Loucy (cell line): Measurements from ENCODE around the gene SLC7A8.

Experiments
- H2AFZ ChIP-seq: fragments of 200-600 bp; sonication (generic); 2 replicates; pipeline ENCODE4 v1.6.0; 2016; ENCODE audit warnings: antibody characterized with exemption, mild to moderate bottlenecking, low read length, moderate library complexity
- H3F3A ChIP-seq: fragments of 200-600 bp; 2 replicates; pipeline ENCODE4 v1.6.0; 2016; ENCODE audit warnings: antibody characterized with exemption, low read depth, mild to moderate bottlenecking
- H3K27me3 ChIP-seq: fragments of 200-600 bp; sonication (generic); 2 replicates; pipeline ENCODE4 v1.6.1; 2014; ENCODE audit warnings: low read length, mild to moderate bottlenecking; ENCODE audit not compliant: insufficient read depth, poor library complexity, severe bottlenecking
- H3K36me3 ChIP-seq: fragments of 200-600 bp; sonication (generic); 2 replicates; pipeline ENCODE4 v1.6.1; 2016; ENCODE audit warnings: low read length; ENCODE audit not compliant: insufficient read depth
- H3K4me1 ChIP-seq: fragments of 200-600 bp; sonication (generic); 2 replicates; pipeline ENCODE4 v1.5.1; 2014; ENCODE audit warnings: low read length, mild to moderate bottlenecking; ENCODE audit not compliant: insufficient read depth, poor library complexity, severe bottlenecking
- H3K4me2 ChIP-seq: fragments of 200-600 bp; sonication (generic); 2 replicates; pipeline ENCODE4 v1.6.0; 2014; ENCODE audit warnings: antibody characterized with exemption, low read length, low read depth, mild to moderate bottlenecking; ENCODE audit not compliant: poor library complexity, severe bottlenecking
- H3K4me3 ChIP-seq: fragments of 200-600 bp; sonication (generic); 2 replicates; pipeline ENCODE4 v1.5.1; 2014; ENCODE audit warnings: low read length, mild to moderate bottlenecking, mixed read lengths; ENCODE audit not compliant: poor library complexity, severe bottlenecking
- H3K79me2 ChIP-seq: fragments of 200-600 bp; sonication (generic); 2 replicates; pipeline ENCODE4 v1.6.1; 2014; ENCODE audit warnings: low read length; ENCODE audit not compliant: insufficient read depth
- H3K9ac ChIP-seq: fragments of 200-600 bp; sonication (generic); 2 replicates; pipeline ENCODE4 v1.6.0; 2014; ENCODE audit warnings: mild to moderate bottlenecking, low read depth, low read length, moderate library complexity; ENCODE audit not compliant: poor library complexity, severe bottlenecking
- H3K9me2 ChIP-seq: fragments of 200-600 bp; sonication (generic); replicated peaks from 2 replicates; pipeline ENCODE4 v1.6.1; 2016; ENCODE audit warnings: low read depth, low read length, mixed read lengths
- H3K9me3 ChIP-seq: fragments of 200-600 bp; sonication (generic); 2 replicates; pipeline ENCODE4 v1.6.1; 2014; ENCODE audit warnings: mild to moderate bottlenecking, antibody characterized with exemption, low read length, low read depth; ENCODE audit not compliant: insufficient read depth
- H4K20me1 ChIP-seq: fragments of 200-600 bp; sonication (generic); 2 replicates; pipeline ENCODE4 v1.6.0; 2014; ENCODE audit warnings: antibody characterized with exemption, low read length, mild to moderate bottlenecking; ENCODE audit not compliant: insufficient read depth, poor library complexity, severe bottlenecking
- CTCF ChIP-seq: fragments of 200-600 bp; sonication (generic); conservative IDR thresholded peaks from 2 replicates; pipeline ENCODE4 v1.5.1; 2014; ENCODE audit warnings: mild to moderate bottlenecking, antibody characterized with exemption, low read length
- EZH2phosphoT487 ChIP-seq: fragments of 200-600 bp; IDR thresholded peaks from 2 replicates; pipeline ENCODE4 v1.6.1; 2018; ENCODE audit warnings: antibody characterized with exemption, mild to moderate bottlenecking, moderate library complexity, borderline replicate concordance

The SLC7A8 gene

GRCh38 chr14:23146351-23146910 is 37.0 kb downstream of the SLC7A8 start:
- no peak overlapping the region for H3K4me2 ChIP-seq
- H3K9me3 ChIP-seq = no peaks in the 10 kb centered on the region
- H3F3A ChIP-seq = no peaks in the 10 kb centered on the region
- no peaks in the 10 kb centered on the region for H3K36me3 ChIP-seq
- H3K27me3 ChIP-seq = no peaks in the 10 kb centered on the region
- no peak for TF ChIP-seq EZH2phosphoT487
- no peak for TF ChIP-seq CTCF
- no peaks in the 10 kb centered on the region for H3K9me2 ChIP-seq
- H3K4me1 ChIP-seq = no peaks in the 10 kb centered on the region
- no peak overlapping the region for H3K4me3 ChIP-seq
- no peak overlapping the region for H3K9ac ChIP-seq
- no peak overlapping the region for H2AFZ ChIP-seq
- H3K79me2 ChIP-seq = no peaks in the 10 kb centered on the region
- H4K20me1 ChIP-seq = no peaks in the 10 kb centered on the region

GRCh38 chr14:23145794-23146350 is 37.6 kb downstream of the SLC7A8 start:
- Histone ChIP-seq H3K9me3 (no peaks in the 10 kb centered on the region), H3F3A (no peaks in the 10 kb centered on the region), H3K36me3 (no peaks in the 10 kb centered on the region), H3K9me2 (no peaks in the 10 kb centered on the region), H3K4me1 (no peaks in the 10 kb centered on the region), H3K27me3 (no peaks in the 10 kb centered on the region), H3K4me2 (no peak overlapping the region), H3K9ac (no peak overlapping the region), H3K79me2 (no peaks in the 10 kb centered on the region), H3K4me3 (no peak overlapping the region), H4K20me1 (no peaks in the 10 kb centered on the region), H2AFZ (no peak overlapping the region)
- TF ChIP-seq CTCF (no peak), EZH2phosphoT487 (no peak)

- no peaks in the 10 kb centered on the region for H4K20me1 ChIP-seq
- no peaks in the 10 kb centered on the region for H3K79me2 ChIP-seq
- H3K4me3 ChIP-seq = no peak overlapping the region
- no peaks in the 10 kb centered on the region for H3K9me2 ChIP-seq
- H3K4me1 ChIP-seq = no peaks in the 10 kb centered on the region
- no peaks in the 10 kb centered on the region for H3K36me3 ChIP-seq
- no peaks in the 10 kb centered on the region for H3K9me3 ChIP-seq
- TF ChIP-seq EZH2phosphoT487 = no peak
- no peak for TF ChIP-seq CTCF
- no peak overlapping the region for H3K9ac ChIP-seq
- no peak overlapping the region for H3K4me2 ChIP-seq
- H3F3A ChIP-seq = no peaks in the 10 kb centered on the region
- H3K27me3 ChIP-seq = no peaks in the 10 kb centered on the region
- no peak overlapping the region for H2AFZ ChIP-seq
Measured at GRCh38 chr14:23143911-23144310, 39.5 kb downstream of the SLC7A8 start.
